Caco-2 (cell line): Measurements from ENCODE around the gene CSNK2A3. TPM values are rescaled to one million over a fixed set of nuclear protein-coding genes. Genes with fewer than 3 reads are reported as not detected.

Experiments used
- BruUV-seq: library from RNA; stranded (reverse); fragments of 400-500 nt; replicated peaks from 2 replicates; lab custom pipeline; 2021; lab: Mats Ljungman, UMichigan
- CTCF ChIA-PET: fragments of 300-600 bp; sonication (Branson Sonifier 250); formaldehyde crosslinking; loops from one replicate; lab custom pipeline; 2022; ENCODE audit warnings: antibody characterized with exemption; lab: Charles Lee
- POLR2A ChIA-PET: fragments of 300-600 bp; sonication (Branson Sonifier 250); formaldehyde crosslinking; loops from one replicate; lab custom pipeline; 2022; ENCODE audit warnings: antibody characterized with exemption; lab: Charles Lee
- DNase-seq, 2 experiments: peaks; one replicate each; pipeline versions ENCODE4 v3.0.0 to v3.0.0-alpha.2; 2020 to 2022
- H3K27me3 ChIP-seq: replicated peaks from 2 replicates; pipeline ENCODE4 v1.6.0; 2011; ENCODE audit warnings: low read length; ENCODE audit not compliant: control insufficient read depth, insufficient read depth
- H3K36me3 ChIP-seq: 2 replicates; pipeline ENCODE4 v1.5.1; 2011; ENCODE audit warnings: low read length; ENCODE audit not compliant: control insufficient read depth, insufficient read depth
- H3K4me1 ChIP-seq: fragments of 250-450 bp; sonication (Bioruptor Pico); 2 replicates; pipeline ENCODE4 v1.5.1; 2020; ENCODE audit warnings: mild to moderate bottlenecking
- H3K4me3 ChIP-seq: 2 replicates; pipeline ENCODE4 v1.5.1; 2011; ENCODE audit warnings: low read depth, mild to moderate bottlenecking, control low read depth, low read length
- H3K9me3 ChIP-seq: fragments of 250-450 bp; sonication (Bioruptor Pico); 2 replicates; pipeline ENCODE4 v1.5.1; 2020; ENCODE audit warnings: mild to moderate bottlenecking, moderate library complexity
- H3K27ac Mint-ChIP-seq: one replicate; pipeline ENCODE4 v1.8.0; 2022; ENCODE audit warnings: mixed read lengths; ENCODE audit not compliant: unreplicated experiment
- H3K27me3 Mint-ChIP-seq: one replicate; pipeline ENCODE4 v1.8.0; 2022; ENCODE audit warnings: mixed read lengths; ENCODE audit not compliant: insufficient read depth, unreplicated experiment
- H3K36me3 Mint-ChIP-seq: one replicate; pipeline ENCODE4 v1.8.0; 2022; ENCODE audit warnings: mild to moderate bottlenecking, mixed read lengths; ENCODE audit not compliant: insufficient read depth, unreplicated experiment
- H3K4me1 Mint-ChIP-seq: one replicate; pipeline ENCODE4 v1.8.0; 2022; ENCODE audit warnings: low read depth, mixed read lengths; ENCODE audit not compliant: unreplicated experiment
- H3K4me3 Mint-ChIP-seq: one replicate; pipeline ENCODE4 v1.8.0; 2022; ENCODE audit warnings: mild to moderate bottlenecking, moderate library complexity, mixed read lengths; ENCODE audit not compliant: unreplicated experiment
- H3K9me3 Mint-ChIP-seq: one replicate; pipeline ENCODE4 v1.8.0; 2022; ENCODE audit warnings: mixed read lengths; ENCODE audit not compliant: unreplicated experiment
- intact Hi-C: fragments of 100-400 bp; cut with micrococcal nuclease; formaldehyde crosslinking; loops from one replicate; pipeline ENCODE4 v1.10.0; 2022; ENCODE audit not compliant: unreplicated experiment
- total RNA-seq: library from RNA; stranded (reverse); gene quantifications from 2 replicates; pipeline ENCODE4 v1.2.3, GENCODE V29; 2022
- TF ChIP-seq, protein P1 (sequence below), 2 experiments: fragments of 200-600 bp in 1 of 2; IDR thresholded peaks; 1 replicate in 1 of 2; 2 replicates in 1 of 2; pipeline versions ENCODE4 v1.5.1 to v1.8.0; 2011 to 2022; ENCODE audit warnings: antibody characterized with exemption in 1 of 2, control low read depth in 1 of 2, inconsistent platforms in 1 of 2, low read depth in 1 of 2, low read length in 1 of 2, mild to moderate bottlenecking in 1 of 2, moderate library complexity in 1 of 2; ENCODE audit not compliant: insufficient read depth in 1 of 2, severe bottlenecking in 1 of 2, unreplicated experiment in 1 of 2

The CSNK2A3 gene
- total RNA-seq, 1 experiment from 2014 or later = 0.75 TPM

DNA sequence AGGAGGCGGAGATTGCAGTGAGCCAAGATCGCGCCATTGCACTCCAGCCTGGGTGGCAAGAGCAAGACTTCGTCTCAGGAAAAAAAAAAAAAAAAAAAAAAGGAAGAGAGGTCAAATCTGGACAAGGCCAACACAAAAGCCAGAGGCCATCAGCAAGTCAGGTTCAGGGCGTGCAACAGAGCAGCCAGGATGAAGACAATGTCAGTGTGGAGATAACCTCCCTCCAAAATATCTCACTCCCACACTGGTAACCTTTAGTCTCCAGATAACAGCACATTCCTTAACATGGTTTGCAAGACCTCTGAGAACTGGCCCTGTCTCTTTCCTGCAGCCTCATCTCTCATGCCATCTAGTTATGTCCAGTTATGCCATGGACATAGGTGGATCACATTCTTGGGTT is 4.7 kb downstream of the CSNK2A3 start:
- TF ChIP-seq, protein P1, sequence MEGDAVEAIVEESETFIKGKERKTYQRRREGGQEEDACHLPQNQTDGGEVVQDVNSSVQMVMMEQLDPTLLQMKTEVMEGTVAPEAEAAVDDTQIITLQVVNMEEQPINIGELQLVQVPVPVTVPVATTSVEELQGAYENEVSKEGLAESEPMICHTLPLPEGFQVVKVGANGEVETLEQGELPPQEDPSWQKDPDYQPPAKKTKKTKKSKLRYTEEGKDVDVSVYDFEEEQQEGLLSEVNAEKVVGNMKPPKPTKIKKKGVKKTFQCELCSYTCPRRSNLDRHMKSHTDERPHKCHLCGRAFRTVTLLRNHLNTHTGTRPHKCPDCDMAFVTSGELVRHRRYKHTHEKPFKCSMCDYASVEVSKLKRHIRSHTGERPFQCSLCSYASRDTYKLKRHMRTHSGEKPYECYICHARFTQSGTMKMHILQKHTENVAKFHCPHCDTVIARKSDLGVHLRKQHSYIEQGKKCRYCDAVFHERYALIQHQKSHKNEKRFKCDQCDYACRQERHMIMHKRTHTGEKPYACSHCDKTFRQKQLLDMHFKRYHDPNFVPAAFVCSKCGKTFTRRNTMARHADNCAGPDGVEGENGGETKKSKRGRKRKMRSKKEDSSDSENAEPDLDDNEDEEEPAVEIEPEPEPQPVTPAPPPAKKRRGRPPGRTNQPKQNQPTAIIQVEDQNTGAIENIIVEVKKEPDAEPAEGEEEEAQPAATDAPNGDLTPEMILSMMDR (IDR thresholded peaks at IDR 0.05; ENCODE audit: insufficient read depth in 1 of 2, low read depth in 1 of 2, low read length in 1 of 2, severe bottlenecking in 1 of 2, unreplicated experiment in 1 of 2) = no peak
- DNase-seq = peak in 1 of 2 experiments; percentile 17
- no TSS peak for BruUV-seq
- Mint-ChIP-seq H3K4me3 (no peak overlapping the region), H3K9me3 (no peaks in the 10 kb centered on the region), H3K36me3 (no peaks in the 10 kb centered on the region), H3K4me1 (peaks cover 9% of the 10 kb centered on the region), H3K27ac (no peak overlapping the region), H3K27me3 (peaks cover 19% of the 10 kb centered on the region)
- CTCF ChIA-PET = no interaction called here
- Histone ChIP-seq H3K4me1 (peaks cover 8% of the 10 kb centered on the region; the same call in 1 of the 2 replicates), H3K27me3 (peaks cover 1% of the 10 kb centered on the region; the same call in 1 of the 2 replicates), H3K36me3 (no peaks in the 10 kb centered on the region), H3K9me3 (no peaks in the 10 kb centered on the region), H3K4me3 (no peak overlapping the region)
- POLR2A ChIA-PET = no interaction called here
- intact Hi-C loops = no loop called here

DNA sequence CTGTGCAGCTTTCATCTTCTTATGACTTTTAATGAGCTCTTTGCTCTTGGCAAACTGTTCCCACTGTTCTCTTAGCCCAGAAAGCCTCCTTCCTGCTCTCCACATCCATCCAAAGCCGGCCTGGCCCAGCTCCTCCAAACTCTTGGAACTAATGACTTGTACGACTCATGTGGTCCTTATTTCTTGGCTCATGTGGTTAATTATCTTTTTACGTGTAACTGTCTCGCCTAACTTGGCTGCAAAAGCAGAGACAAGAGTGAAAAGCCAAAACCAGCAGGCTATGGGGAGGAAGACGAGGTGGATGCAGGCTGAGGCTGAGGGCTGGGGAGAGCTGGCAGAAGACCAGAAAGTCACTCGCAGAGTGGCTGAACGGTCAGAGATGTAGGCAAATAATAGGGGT is 5.5 kb downstream of the CSNK2A3 start:
- TF ChIP-seq, protein P1 (IDR thresholded peaks at IDR 0.05; ENCODE audit: insufficient read depth in 1 of 2, low read depth in 1 of 2, low read length in 1 of 2, severe bottlenecking in 1 of 2, unreplicated experiment in 1 of 2) = no peak
- peaks cover 9% of the 10 kb centered on the region for H3K4me1 Mint-ChIP-seq

DNA sequence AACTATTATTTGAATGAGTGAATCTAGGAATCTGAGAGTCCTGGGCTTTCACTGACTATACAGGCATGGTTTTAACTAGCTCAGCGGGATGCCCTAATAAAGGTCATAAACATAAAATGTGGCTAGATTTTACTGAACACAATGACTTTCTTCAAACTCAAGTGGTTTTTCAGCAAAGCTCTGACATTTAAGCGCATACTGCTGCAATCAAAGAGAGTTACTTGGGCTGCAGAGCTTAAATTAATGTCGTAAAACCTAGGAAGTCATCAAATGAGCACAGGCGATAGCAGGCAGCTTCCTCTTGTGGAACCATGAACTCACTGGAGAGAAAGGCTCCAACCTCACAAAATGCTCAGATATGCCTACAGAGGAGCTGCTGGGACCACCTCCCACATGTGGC is 6.7 kb downstream of the CSNK2A3 start:
- Histone ChIP-seq H3K9me3 (no peaks in the 10 kb centered on the region), H3K4me1 (peaks cover 8% of the 10 kb centered on the region; the same call in 1 of the 2 replicates), H3K27me3 (peaks cover 1% of the 10 kb centered on the region; the same call in 1 of the 2 replicates), H3K4me3 (no peak overlapping the region), H3K36me3 (no peaks in the 10 kb centered on the region)
- Mint-ChIP-seq H3K27me3 (peaks cover 19% of the 10 kb centered on the region), H3K4me3 (no peak overlapping the region), H3K4me1 (peaks cover 9% of the 10 kb centered on the region), H3K36me3 (no peaks in the 10 kb centered on the region), H3K27ac (no peak overlapping the region), H3K9me3 (no peaks in the 10 kb centered on the region)
- ChIA-PET CTCF (no interaction called here), POLR2A (no interaction called here)
- no TSS peak for BruUV-seq
- DNase-seq = no peak
- intact Hi-C loops = no loop called here
- TF ChIP-seq, protein P1 (IDR thresholded peaks at IDR 0.05; ENCODE audit: insufficient read depth in 1 of 2, low read depth in 1 of 2, low read length in 1 of 2, severe bottlenecking in 1 of 2, unreplicated experiment in 1 of 2) = no peak

More for the DNA sequence above, 5.5 kb downstream of the CSNK2A3 start:
- H3K4me3 Mint-ChIP-seq = no peak overlapping the region
- H3K9me3 Mint-ChIP-seq = no peaks in the 10 kb centered on the region
- H3K4me3 ChIP-seq = no peak overlapping the region
- no peaks in the 10 kb centered on the region for H3K36me3 ChIP-seq
- CTCF ChIA-PET = no interaction called here
- no peaks in the 10 kb centered on the region for H3K36me3 Mint-ChIP-seq
- H3K27ac Mint-ChIP-seq = no peak overlapping the region
- no peaks in the 10 kb centered on the region for H3K9me3 ChIP-seq
- peaks cover 19% of the 10 kb centered on the region for H3K27me3 Mint-ChIP-seq
- POLR2A ChIA-PET = no interaction called here
- peaks cover 1% of the 10 kb centered on the region; the same call in 1 of the 2 replicates for H3K27me3 ChIP-seq
- H3K4me1 ChIP-seq = peaks cover 8% of the 10 kb centered on the region; the same call in 1 of the 2 replicates
- DNase-seq = no peak
- no TSS peak for BruUV-seq
- intact Hi-C loops = no loop called here
